Neural progenitor cell (in vitro differentiated cells): Measurements from ENCODE around the gene RAB1A.

ENCODE experiments used
- EZH2phosphoT487 ChIP-seq: fragments of 200-600 bp; sonication (generic); IDR thresholded peaks from 2 replicates; pipeline ENCODE4 v1.6.1; 2017; ENCODE audit warnings: antibody characterized with exemption
- TF ChIP-seq, protein P1 (sequence below): fragments of 200-600 bp; sonication (generic); IDR thresholded peaks from 2 replicates; pipeline ENCODE4 v1.5.1; 2017; ENCODE audit warnings: antibody characterized with exemption, mild to moderate bottlenecking

DNA sequence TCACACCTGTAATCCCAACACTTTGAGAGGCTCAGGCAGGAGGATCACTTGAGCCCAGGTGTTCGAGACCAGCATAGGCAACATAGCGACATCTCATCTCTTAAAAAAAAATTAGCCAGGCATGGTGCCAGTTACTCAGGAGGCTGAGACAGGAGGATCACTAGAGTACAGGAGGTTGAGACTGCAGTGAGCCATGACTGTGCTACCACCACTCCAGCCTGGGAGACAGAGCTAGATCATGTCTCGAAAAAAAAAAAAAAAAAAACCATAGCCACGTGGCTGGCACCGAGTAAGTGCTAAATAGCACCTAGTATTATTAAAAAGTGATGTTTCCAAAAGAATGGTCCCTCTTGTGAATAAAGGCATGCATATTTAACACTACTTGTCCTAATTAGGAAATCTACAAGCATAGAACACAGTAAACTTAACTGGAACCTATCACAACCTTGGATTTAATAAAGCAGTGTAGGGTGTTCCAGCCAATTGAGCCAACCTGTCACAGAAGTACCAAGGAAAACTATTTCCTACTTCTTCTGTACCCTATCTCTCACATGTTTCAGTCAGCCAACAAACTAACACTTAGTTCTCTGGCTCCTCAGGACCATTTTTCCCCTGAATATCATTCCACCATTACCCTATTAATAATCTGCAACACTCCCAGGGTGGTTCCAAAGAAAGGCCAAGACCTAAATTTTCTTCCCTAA lies 8.8 kb downstream of the RAB1A start:
- TF ChIP-seq, protein P1, sequence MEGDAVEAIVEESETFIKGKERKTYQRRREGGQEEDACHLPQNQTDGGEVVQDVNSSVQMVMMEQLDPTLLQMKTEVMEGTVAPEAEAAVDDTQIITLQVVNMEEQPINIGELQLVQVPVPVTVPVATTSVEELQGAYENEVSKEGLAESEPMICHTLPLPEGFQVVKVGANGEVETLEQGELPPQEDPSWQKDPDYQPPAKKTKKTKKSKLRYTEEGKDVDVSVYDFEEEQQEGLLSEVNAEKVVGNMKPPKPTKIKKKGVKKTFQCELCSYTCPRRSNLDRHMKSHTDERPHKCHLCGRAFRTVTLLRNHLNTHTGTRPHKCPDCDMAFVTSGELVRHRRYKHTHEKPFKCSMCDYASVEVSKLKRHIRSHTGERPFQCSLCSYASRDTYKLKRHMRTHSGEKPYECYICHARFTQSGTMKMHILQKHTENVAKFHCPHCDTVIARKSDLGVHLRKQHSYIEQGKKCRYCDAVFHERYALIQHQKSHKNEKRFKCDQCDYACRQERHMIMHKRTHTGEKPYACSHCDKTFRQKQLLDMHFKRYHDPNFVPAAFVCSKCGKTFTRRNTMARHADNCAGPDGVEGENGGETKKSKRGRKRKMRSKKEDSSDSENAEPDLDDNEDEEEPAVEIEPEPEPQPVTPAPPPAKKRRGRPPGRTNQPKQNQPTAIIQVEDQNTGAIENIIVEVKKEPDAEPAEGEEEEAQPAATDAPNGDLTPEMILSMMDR = no peak
- TF ChIP-seq EZH2phosphoT487 = no peak
